Suprapubic skin (tissue), 4 donors: ENCODE measurements around the gene HSPA1B. TPM values are rescaled to one million over a fixed set of nuclear protein-coding genes. Genes with fewer than 3 reads are reported as not detected.
"Not testable (repeated sequence)": the region's sequence is repeated elsewhere in the genome, so short reads cannot be mapped to it uniquely, and the experiment has no call there.

ENCODE experiments used
- DNase-seq, 2 donors: peaks; one replicate each; pipeline ENCODE4 v3.0.0-alpha.2; 2019; ENCODE audit warnings: low spot score in 2 of 2
- H3K27ac ChIP-seq: fragments of 200-600 bp; sonication (generic); one replicate; pipeline ENCODE4 v1.5.1; 2019
- H3K27me3 ChIP-seq: fragments of 200-600 bp; sonication (generic); one replicate; pipeline ENCODE4 v1.5.1; 2019
- H3K36me3 ChIP-seq: fragments of 200-600 bp; sonication (generic); one replicate; pipeline ENCODE4 v1.5.1; 2019
- H3K4me1 ChIP-seq: fragments of 200-600 bp; sonication (generic); one replicate; pipeline ENCODE4 v1.5.1; 2019
- H3K4me3 ChIP-seq: fragments of 200-600 bp; sonication (generic); one replicate; pipeline ENCODE4 v1.5.1; 2019; ENCODE audit warnings: mild to moderate bottlenecking
- H3K9me3 ChIP-seq: fragments of 200-600 bp; sonication (generic); one replicate; pipeline ENCODE4 v1.5.1; 2019
- EP300 ChIP-seq: sonication (generic); formaldehyde crosslinking; IDR thresholded peaks from one replicate; pipeline ENCODE4 v1.6.1; 2017; ENCODE audit warnings: antibody characterized with exemption
- POLR2A ChIP-seq, 2 donors: fragments of 450-650 bp; IDR thresholded peaks; one replicate each; pipeline ENCODE4 v1.6.1; 2017; ENCODE audit warnings: antibody characterized with exemption in 2 of 2, mild to moderate bottlenecking in 2 of 2, moderate library complexity in 2 of 2
- POLR2AphosphoS5 ChIP-seq, 3 donors: sonication (generic); formaldehyde crosslinking; IDR thresholded peaks; one replicate each; pipeline ENCODE4 v1.6.1; 2017; ENCODE audit warnings: antibody characterized with exemption in 3 of 3
- WGBS: methylation state at CpG from one replicate; pipeline ENCODE4 v1.1.5; 2018; 5-methylcytosine and 5-hydroxymethylcytosine counted together
- total RNA-seq, 4 donors: library from RNA; depleted of rRNA; stranded (reverse); fragments of >200 nt; gene quantifications; one replicate each; pipeline ENCODE4 v1.1.0, GENCODE V29; 2016
- TF ChIP-seq, protein P1 (sequence below), 2 donors: fragments of 200-600 bp in 1 of 2; fragments of 450-650 bp in 1 of 2; sonication (generic) in 1 of 2; IDR thresholded peaks; one replicate each; pipeline ENCODE4 v1.5.1; 2016 to 2019; ENCODE audit warnings: antibody characterized with exemption in 2 of 2, mild to moderate bottlenecking in 1 of 2, moderate library complexity in 1 of 2

The HSPA1B gene
- total RNA-seq, 4 donors from 2014 or later, result 243 to 686 (median 558) TPM

DNA sequence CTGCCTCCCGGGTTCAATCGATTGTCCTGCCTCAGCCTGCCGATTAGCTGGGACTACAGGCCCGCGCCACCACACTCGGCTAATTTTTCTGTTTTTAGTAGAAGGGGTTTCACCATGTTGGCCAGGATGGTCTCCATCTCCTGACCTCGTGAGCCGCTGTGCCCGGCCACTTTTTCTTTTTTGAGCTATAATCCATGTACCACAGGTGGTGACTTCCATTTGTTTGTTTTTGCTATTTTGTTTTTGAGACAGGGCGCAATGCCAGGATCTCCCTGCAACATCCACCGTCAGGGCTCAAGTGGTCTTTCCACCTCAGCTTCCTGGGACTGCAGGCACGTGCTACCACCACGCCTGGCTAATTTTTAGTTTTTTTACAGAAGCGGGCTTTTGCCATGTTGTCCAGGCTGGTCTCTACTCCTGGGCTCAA lies 8.5 kb downstream of the HSPA1B start:
- peak overlapping the region; percentile 49 for H3K27ac ChIP-seq
- 36% methylated on average over 14 of the region's 14 CpGs for WGBS
- H3K4me3 ChIP-seq, result peak overlapping the region; percentile 81
- H3K36me3 ChIP-seq, result peaks cover 41% of the 10 kb centered on the region
- no peaks in the 10 kb centered on the region for H3K9me3 ChIP-seq
- TF ChIP-seq EP300, result no peak
- no peak for TF ChIP-seq POLR2AphosphoS5 (IDR thresholded peaks at IDR 0.05)
- TF ChIP-seq, protein P1, sequence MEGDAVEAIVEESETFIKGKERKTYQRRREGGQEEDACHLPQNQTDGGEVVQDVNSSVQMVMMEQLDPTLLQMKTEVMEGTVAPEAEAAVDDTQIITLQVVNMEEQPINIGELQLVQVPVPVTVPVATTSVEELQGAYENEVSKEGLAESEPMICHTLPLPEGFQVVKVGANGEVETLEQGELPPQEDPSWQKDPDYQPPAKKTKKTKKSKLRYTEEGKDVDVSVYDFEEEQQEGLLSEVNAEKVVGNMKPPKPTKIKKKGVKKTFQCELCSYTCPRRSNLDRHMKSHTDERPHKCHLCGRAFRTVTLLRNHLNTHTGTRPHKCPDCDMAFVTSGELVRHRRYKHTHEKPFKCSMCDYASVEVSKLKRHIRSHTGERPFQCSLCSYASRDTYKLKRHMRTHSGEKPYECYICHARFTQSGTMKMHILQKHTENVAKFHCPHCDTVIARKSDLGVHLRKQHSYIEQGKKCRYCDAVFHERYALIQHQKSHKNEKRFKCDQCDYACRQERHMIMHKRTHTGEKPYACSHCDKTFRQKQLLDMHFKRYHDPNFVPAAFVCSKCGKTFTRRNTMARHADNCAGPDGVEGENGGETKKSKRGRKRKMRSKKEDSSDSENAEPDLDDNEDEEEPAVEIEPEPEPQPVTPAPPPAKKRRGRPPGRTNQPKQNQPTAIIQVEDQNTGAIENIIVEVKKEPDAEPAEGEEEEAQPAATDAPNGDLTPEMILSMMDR (IDR thresholded peaks at IDR 0.05), result no peak
- TF ChIP-seq POLR2A (IDR thresholded peaks at IDR 0.05), result no peak
- DNase-seq, result no peak
- no peaks in the 10 kb centered on the region for H3K27me3 ChIP-seq
- H3K4me1 ChIP-seq, result peaks cover 65% of the 10 kb centered on the region

GRCh38 chr6:31836474-31837368 lies 9.2 kb downstream of the HSPA1B start:
- no peak for DNase-seq
- Histone ChIP-seq H3K4me1 (peaks cover 59% of the 10 kb centered on the region), H3K27ac (peak overlapping the region; percentile 49), H3K9me3 (no peaks in the 10 kb centered on the region), H3K27me3 (no peaks in the 10 kb centered on the region), H3K36me3 (peaks cover 41% of the 10 kb centered on the region), H3K4me3 (peak overlapping the region; percentile 81)
- WGBS, result 19% methylated on average over 12 of the region's 12 CpGs
- no peak for TF ChIP-seq POLR2A (IDR thresholded peaks at IDR 0.05)
- TF ChIP-seq, protein P1 (IDR thresholded peaks at IDR 0.05), result no peak
- TF ChIP-seq POLR2AphosphoS5 (IDR thresholded peaks at IDR 0.05), result no peak
- no peak for TF ChIP-seq EP300

GRCh38 chr6:31837369-31838113 lies 10.0 kb downstream of the HSPA1B start:
- Histone ChIP-seq H3K9me3 (no peaks in the 10 kb centered on the region), H3K27ac (peak overlapping the region; percentile 49), H3K27me3 (no peaks in the 10 kb centered on the region), H3K36me3 (peaks cover 41% of the 10 kb centered on the region), H3K4me3 (peak overlapping the region; percentile 81), H3K4me1 (peaks cover 52% of the 10 kb centered on the region)
- TF ChIP-seq, protein P1 (IDR thresholded peaks at IDR 0.05), result no peak
- TF ChIP-seq POLR2AphosphoS5 (IDR thresholded peaks at IDR 0.05), result no peak
- no peak for TF ChIP-seq EP300
- TF ChIP-seq POLR2A (IDR thresholded peaks at IDR 0.05), result no peak
- DNase-seq, result no peak
- WGBS, result 45% methylated on average over 1 of the region's 1 CpG

DNA sequence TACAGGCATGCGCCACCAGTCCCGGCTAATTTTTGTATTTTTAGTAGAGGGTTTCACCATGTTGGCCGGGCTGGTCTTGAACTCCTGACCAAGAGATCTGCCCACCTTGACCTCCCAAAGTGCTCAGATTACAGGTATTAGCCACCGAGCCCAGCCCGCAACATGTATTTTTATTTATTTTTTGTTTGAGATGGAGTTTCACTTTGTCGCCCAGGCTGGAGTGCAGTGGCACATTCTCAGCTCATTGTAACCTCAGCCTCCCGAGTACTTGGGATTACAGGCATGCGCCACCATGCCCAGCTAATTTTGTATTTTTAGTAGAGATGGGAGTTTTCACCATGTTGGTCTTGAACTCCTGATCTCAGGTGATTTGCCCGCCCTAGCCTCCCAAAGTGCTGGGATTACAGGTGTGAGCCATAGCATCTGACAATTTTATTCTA lies 10.6 kb downstream of the HSPA1B start:
- H3K27ac ChIP-seq, H3K4me3 ChIP-seq, DNase-seq, H3K9me3 ChIP-seq, H3K27me3 ChIP-seq: not testable (repeated sequence)
- peaks cover 41% of the 10 kb centered on the region for H3K36me3 ChIP-seq
- WGBS, result 88% methylated on average over 9 of the region's 9 CpGs
- peaks cover 46% of the 10 kb centered on the region for H3K4me1 ChIP-seq

DNA sequence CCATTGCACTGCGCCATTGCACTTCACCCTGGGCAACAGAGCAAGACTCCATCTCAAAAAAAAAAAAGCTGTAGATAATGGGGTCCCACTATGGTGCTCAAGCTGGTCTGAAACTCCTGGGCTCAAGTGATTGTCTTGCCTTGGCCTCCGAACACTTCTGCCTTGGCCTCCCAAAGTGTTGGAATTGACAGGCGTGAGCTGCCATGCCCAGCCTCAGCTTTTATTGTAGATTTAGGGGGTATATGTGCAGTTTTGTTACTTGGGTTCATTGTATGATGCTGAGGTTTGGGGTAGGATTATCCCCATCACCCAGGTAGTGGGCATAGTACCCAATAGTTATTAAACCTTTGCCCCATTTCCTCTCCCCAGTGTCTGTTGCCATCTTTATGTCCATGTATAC lies 11.4 kb downstream of the HSPA1B start:
- Histone ChIP-seq H3K4me3 (no peak overlapping the region), H3K4me1 (peaks cover 42% of the 10 kb centered on the region), H3K36me3 (peaks cover 41% of the 10 kb centered on the region), H3K27ac (no peak overlapping the region), H3K9me3 (no peaks in the 10 kb centered on the region), H3K27me3 (no peaks in the 10 kb centered on the region)
- no peak for DNase-seq
- no peak for TF ChIP-seq POLR2AphosphoS5 (IDR thresholded peaks at IDR 0.05)
- TF ChIP-seq, protein P1 (IDR thresholded peaks at IDR 0.05), result no peak
- no peak for TF ChIP-seq EP300
- no peak for TF ChIP-seq POLR2A (IDR thresholded peaks at IDR 0.05)
- 93% methylated on average over 3 of the region's 3 CpGs for WGBS

DNA sequence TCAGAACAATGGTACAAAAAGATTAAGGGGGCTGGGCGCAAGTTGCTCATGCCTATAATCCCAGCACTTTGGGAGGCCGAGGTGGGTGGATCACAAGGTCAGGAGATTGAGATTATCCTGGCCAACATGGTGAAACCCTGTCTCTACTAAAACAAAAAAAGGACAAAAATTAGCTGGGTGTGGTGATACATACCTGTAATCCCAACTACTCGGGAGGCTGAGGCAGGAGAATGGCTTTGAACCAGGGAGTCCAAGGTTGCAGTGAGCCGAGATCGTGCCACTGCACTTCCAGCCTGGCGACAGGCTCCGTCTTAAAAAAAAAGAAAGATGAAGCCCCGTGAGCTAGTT lies 12.2 kb downstream of the HSPA1B start:
- DNase-seq, H3K4me3 ChIP-seq, H3K27ac ChIP-seq, H3K27me3 ChIP-seq, H3K9me3 ChIP-seq: not testable (repeated sequence)
- peaks cover 38% of the 10 kb centered on the region for H3K4me1 ChIP-seq
- 82% methylated on average over 8 of the region's 8 CpGs for WGBS
- H3K36me3 ChIP-seq, result peaks cover 41% of the 10 kb centered on the region
